GM12878 (cell line): ENCODE measurements around the gene EFCAB11.

Source experiments
- CTCF ChIP-seq, 3 experiments: IDR thresholded peaks in 2 of 3; conservative IDR thresholded peaks in 1 of 3; 2 replicates each; pipeline ENCODE4 v1.5.1; 2011; ENCODE audit warnings: low read depth in 3 of 3, low read length in 3 of 3, mild to moderate bottlenecking in 3 of 3, control low read depth in 2 of 3, moderate library complexity in 2 of 3, inconsistent platforms in 1 of 3, mixed read lengths in 1 of 3; ENCODE audit not compliant: control insufficient read depth in 2 of 3, insufficient read depth in 1 of 3; ENCODE audit errors: extremely low read depth in 1 of 3
- HDAC2 ChIP-seq: fragments of 200-600 bp; sonication (generic); IDR thresholded peaks from 2 replicates; pipeline ENCODE4 v1.6.1; 2017
- KLF5 ChIP-seq: fragments of 450-650 bp; IDR thresholded peaks from 2 replicates; pipeline ENCODE4 v1.6.1; 2014; ENCODE audit warnings: mild to moderate bottlenecking; ENCODE audit not compliant: partially characterized antibody
- MTA2 ChIP-seq: fragments of 450-650 bp; IDR thresholded peaks from 2 replicates; pipeline ENCODE4 v1.6.1; 2016; ENCODE audit warnings: low read depth, mild to moderate bottlenecking, moderate library complexity
- POLR2AphosphoS5 ChIP-seq: IDR thresholded peaks from 2 replicates; pipeline ENCODE4 v1.6.1; 2011; ENCODE audit warnings: mild to moderate bottlenecking, low read length, inconsistent platforms
- TAF1 ChIP-seq: IDR thresholded peaks from 2 replicates; pipeline ENCODE4 v1.6.1; 2011; ENCODE audit warnings: mild to moderate bottlenecking, low read depth, low read length, borderline replicate concordance
- ZBTB4 ChIP-seq: fragments of 450-650 bp; formaldehyde crosslinking; IDR thresholded peaks from 2 replicates; pipeline ENCODE4 v1.4.0; 2022; ENCODE audit warnings: mild to moderate bottlenecking, moderate library complexity

- TF ChIP-seq TAF1 (no peak), KLF5 (no peak), CTCF (IDR thresholded peaks at IDR 0.05 in 2 of 3, conservative IDR thresholded peaks at IDR 0.05 in 1 of 3; ENCODE audit: control insufficient read depth in 2 of 3, extremely low read depth in 1 of 3, insufficient read depth in 1 of 3, low read depth in 3 of 3, low read length in 3 of 3) (no peak), MTA2 (no peak), POLR2AphosphoS5 (no peak), HDAC2 (no peak), ZBTB4 (CRISPR knock-in tag) (no peak)
These were observed 103.4 kb downstream of the EFCAB11 start for GRCh38 chr14:89851106-89851505.
